Endothelial cell of umbilical vein (primary cell): ENCODE results near the gene KLHL26. TPM values are rescaled to one million over a fixed set of nuclear protein-coding genes. Genes with fewer than 3 reads are reported as not detected.

Experiments
- BruUV-seq: library from RNA; stranded (reverse); fragments of 400-500 nt; replicated peaks from 2 replicates; lab custom pipeline; 2021; lab: Mats Ljungman, UMichigan
- CTCF ChIA-PET: fragments of 300-600, 350-600 bp; sonication (Branson Sonifier 250); formaldehyde crosslinking; loops from one replicate; lab custom pipeline; 2021; ENCODE audit warnings: antibody characterized with exemption, inconsistent platforms; lab: Charles Lee
- POLR2A ChIA-PET: fragments of 300-600, 350-600 bp; sonication (Branson Sonifier 250); formaldehyde crosslinking; loops from one replicate; lab custom pipeline; 2021; ENCODE audit warnings: antibody characterized with exemption, inconsistent platforms; lab: Charles Lee
- DNase-seq: peaks from one replicate; pipeline ENCODE4 v3.0.0-alpha.2; 2011; ENCODE audit warnings: low read depth, low spot score
- FAIRE-seq: peaks from 2 replicates; lab custom pipeline; 2011; peaks lifted over from hg19 to GRCh38; lab: Jason Lieb, UNC
- H2AFZ ChIP-seq: 2 replicates; pipeline ENCODE4 v1.6.0; 2012; ENCODE audit warnings: low read depth, low read length, control low read depth, inconsistent platforms
- H3K27ac ChIP-seq: 2 replicates; pipeline ENCODE4 v1.5.1; 2011; ENCODE audit warnings: low read depth, mild to moderate bottlenecking, control low read depth, low read length, moderate library complexity; ENCODE audit not compliant: insufficient read depth
- H3K27me3 ChIP-seq, 2 experiments: 2 replicates each; pipeline versions ENCODE4 v1.6.0 to v1.6.1; 2011; ENCODE audit warnings: low read length in 2 of 2, mixed read lengths in 1 of 2; ENCODE audit not compliant: control insufficient read depth in 2 of 2, insufficient read depth in 2 of 2
- H3K36me3 ChIP-seq, 2 experiments: 2 replicates in 1 of 2; 3 replicates in 1 of 2; pipeline ENCODE4 v1.5.1; 2011; ENCODE audit warnings: low read length in 2 of 2, mild to moderate bottlenecking in 1 of 2, moderate library complexity in 1 of 2; ENCODE audit not compliant: control insufficient read depth in 2 of 2, insufficient read depth in 2 of 2; ENCODE audit errors: extremely low read depth in 1 of 2
- H3K4me1 ChIP-seq: 3 replicates; pipeline ENCODE4 v1.5.1; 2011; ENCODE audit warnings: mild to moderate bottlenecking, low read length; ENCODE audit not compliant: control insufficient read depth, insufficient read depth; ENCODE audit errors: extremely low read depth
- H3K4me2 ChIP-seq: 2 replicates; pipeline ENCODE4 v1.6.1; 2011; ENCODE audit warnings: low read length, control low read depth, mixed read lengths; ENCODE audit not compliant: insufficient read depth
- H3K4me3 ChIP-seq, 3 experiments: fragments of 200-600 bp in 1 of 3; sonication (generic), shearing (Covaris generic) in 1 of 3; replicated peaks in 1 of 3; 2 replicates each; pipeline ENCODE4 v1.5.1; 2011 to 2016; ENCODE audit warnings: control low read depth in 3 of 3, low read length in 3 of 3, mild to moderate bottlenecking in 2 of 3, inconsistent platforms in 1 of 3, low read depth in 1 of 3, moderate library complexity in 1 of 3; ENCODE audit not compliant: insufficient read depth in 1 of 3
- H3K79me2 ChIP-seq: 2 replicates; pipeline ENCODE4 v1.6.0; 2012; ENCODE audit warnings: low read length, inconsistent platforms; ENCODE audit not compliant: control insufficient read depth, insufficient read depth
- H3K9ac ChIP-seq: replicated peaks from 2 replicates; pipeline ENCODE3; 2011; ENCODE audit warnings: low read length, control low read depth; ENCODE audit not compliant: insufficient read depth; ENCODE audit errors: extremely low read depth
- H3K9me1 ChIP-seq: replicated peaks from 3 replicates; pipeline ENCODE4 v1.6.0; 2011; ENCODE audit warnings: mild to moderate bottlenecking, low read length; ENCODE audit not compliant: control insufficient read depth, insufficient read depth; ENCODE audit errors: extremely low read depth
- H3K9me3 ChIP-seq: replicated peaks from 2 replicates; pipeline ENCODE4 v1.5.1; 2012; ENCODE audit warnings: low read length, inconsistent platforms; ENCODE audit not compliant: control insufficient read depth, insufficient read depth
- H4K20me1 ChIP-seq: replicated peaks from 2 replicates; pipeline ENCODE3; 2011; ENCODE audit warnings: mild to moderate bottlenecking, low read length; ENCODE audit not compliant: control insufficient read depth, insufficient read depth; ENCODE audit errors: extremely low read depth
- EZH2 ChIP-seq: IDR thresholded peaks from 2 replicates; pipeline ENCODE4 v1.6.1; 2012; ENCODE audit warnings: borderline replicate concordance, low read depth, mild to moderate bottlenecking, moderate library complexity, low read length, inconsistent platforms; ENCODE audit not compliant: severe bottlenecking
- FOS ChIP-seq: IDR thresholded peaks from 2 replicates; pipeline ENCODE4 v1.6.1; 2011; ENCODE audit warnings: mild to moderate bottlenecking, low read length, moderate library complexity, borderline replicate concordance; ENCODE audit not compliant: insufficient read depth
- GATA2 ChIP-seq: IDR thresholded peaks from 2 replicates; pipeline ENCODE4 v1.7.0; 2011; ENCODE audit warnings: low read depth, mild to moderate bottlenecking, moderate library complexity, mixed read lengths, low read length; ENCODE audit not compliant: insufficient read length, insufficient read depth
- JUN ChIP-seq: IDR thresholded peaks from 2 replicates; pipeline ENCODE4 v1.6.1; 2011; ENCODE audit warnings: borderline replicate concordance, low read depth; ENCODE audit not compliant: insufficient read length, insufficient read depth
- MYC ChIP-seq: IDR thresholded peaks from one replicate; pipeline ENCODE4 v1.6.1; 2011; ENCODE audit warnings: mild to moderate bottlenecking, low read depth, low read length
- POLR2A ChIP-seq: IDR thresholded peaks from 2 replicates; pipeline ENCODE4 v1.6.1; 2012; ENCODE audit warnings: low read depth, mild to moderate bottlenecking, control low read depth, low read length
- dilution Hi-C: fragments of 300-500 bp; cut with MboI; formaldehyde crosslinking; loops from one replicate; pipeline ENCODE4 v1.15.0; 2019; ENCODE audit warnings: low sequenced_read_pairs; ENCODE audit not compliant: extremely low pct_ligation_motif_present
- intact Hi-C: fragments of 100-400 bp; cut with micrococcal nuclease; formaldehyde crosslinking; loops from one replicate; pipeline ENCODE4 v1.10.0; 2022
- polyA plus RNA-seq, 4 experiments: library from polyadenylated mRNA; depleted of rRNA in 3 of 4; stranded (reverse) in 3 of 4; unstranded in 1 of 4; fragments of >200 nt; gene quantifications; 2 replicates each; pipeline versions ENCODE4 v1.2.1 to v1.2.3, GENCODE V29; 2011 to 2012; ENCODE audit warnings: missing spikeins in 1 of 4
- total RNA-seq: library from RNA; stranded (reverse); gene quantifications from 2 replicates; pipeline ENCODE4 v1.2.3, GENCODE V29; 2021
- TF ChIP-seq, protein P1 (sequence below): IDR thresholded peaks from 2 replicates; pipeline ENCODE4 v1.6.1; 2011; ENCODE audit not compliant: insufficient read depth, insufficient read length

Gene KLHL26
- total and polyA plus RNA-seq, 2 donors (not counting 3 experiments of a cell fraction or from before 2014, with no cell fraction given): 2.4 to 6.2 TPM

DNA sequence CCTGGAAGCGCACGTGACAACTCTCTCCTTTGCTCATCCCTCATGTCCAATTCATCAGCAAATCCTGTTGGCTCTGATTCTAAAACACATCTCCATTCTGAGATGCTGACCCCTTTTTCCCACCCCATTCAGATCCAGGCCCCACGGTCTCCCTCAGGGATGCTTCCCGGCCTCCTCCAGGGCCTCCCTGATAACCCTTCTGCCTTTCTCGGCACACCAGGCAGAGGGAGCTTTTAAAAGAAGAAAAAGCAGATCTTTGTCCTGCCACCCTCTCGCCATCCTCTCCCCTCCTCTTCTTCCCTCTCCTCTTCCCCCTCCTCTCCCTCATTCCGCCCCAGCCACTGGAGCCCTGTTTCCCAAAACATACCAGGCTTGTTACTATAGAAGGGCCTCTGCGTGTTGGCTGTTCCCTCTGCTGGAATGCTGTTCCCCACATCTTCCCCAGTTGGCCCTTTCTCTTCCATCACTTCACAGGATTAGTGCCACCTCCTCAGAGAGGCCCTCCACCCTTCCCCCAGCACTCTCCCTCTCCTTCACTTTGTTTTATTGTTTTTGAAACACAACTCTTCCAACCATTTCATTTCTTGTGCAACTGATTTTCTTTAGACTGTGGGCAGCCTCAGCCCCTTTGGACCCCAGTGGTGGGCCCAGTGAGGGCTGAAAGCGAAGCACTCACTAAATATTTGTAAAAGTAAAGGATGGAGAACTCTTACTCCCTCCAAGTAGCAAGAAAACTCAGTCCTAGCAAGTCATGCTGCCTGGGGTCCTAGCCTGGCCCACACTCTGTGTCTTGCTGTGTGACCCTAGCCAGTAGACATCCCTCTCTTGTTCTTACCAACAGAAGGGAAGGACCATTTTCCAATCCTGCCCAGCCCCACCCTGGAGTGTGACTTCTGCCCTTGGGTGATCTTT, 27.8 kb upstream of the KLHL26 start:
- Histone ChIP-seq H3K9ac (no peak overlapping the region), H3K4me2 (no peak overlapping the region), H4K20me1 (no peaks in the 10 kb centered on the region), H3K79me2 (no peaks in the 10 kb centered on the region), H3K27ac (no peak overlapping the region), H3K9me1 (no peaks in the 10 kb centered on the region), H3K36me3 (no peaks in the 10 kb centered on the region), H3K9me3 (no peaks in the 10 kb centered on the region), H3K27me3 (peaks cover 77 to 87% of the 10 kb centered on the region in 2 experiments), H3K4me3 (no peak overlapping the region), H3K4me1 (peaks cover 16% of the 10 kb centered on the region), H2AFZ (no peak overlapping the region)
- ChIA-PET POLR2A (no interaction called here), CTCF (no interaction called here)
- no peak for TF ChIP-seq MYC
- no peak for TF ChIP-seq EZH2
- TF ChIP-seq POLR2A: no peak
- TF ChIP-seq FOS: no peak
- BruUV-seq: no TSS peak
- no peak for DNase-seq
- dilution Hi-C loops: no loop called here
- intact Hi-C loops: no loop called here
- no peak for FAIRE-seq

DNA sequence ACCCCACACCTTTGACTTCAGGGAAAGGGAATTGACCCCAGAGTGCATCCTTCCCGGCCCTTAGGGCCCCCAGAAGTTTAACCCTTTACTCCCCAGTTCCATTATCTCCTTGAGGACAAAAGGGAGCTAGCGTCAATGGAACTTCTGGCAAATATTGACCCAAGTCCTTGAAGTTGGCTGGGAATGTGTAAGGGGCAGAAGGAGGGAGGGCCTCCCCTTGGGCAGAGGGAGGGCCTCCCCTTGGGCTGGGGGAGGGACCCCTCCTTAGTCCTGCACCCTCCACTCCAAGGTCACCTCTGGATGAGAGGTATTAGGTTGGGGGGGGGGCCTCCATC, 27.1 kb upstream of the KLHL26 start:
- no TSS peak for BruUV-seq
- no peak overlapping the region for H2AFZ ChIP-seq
- no peaks in the 10 kb centered on the region for H3K79me2 ChIP-seq
- no peak overlapping the region for H3K4me2 ChIP-seq
- H3K4me3 ChIP-seq: no peak overlapping the region
- FAIRE-seq: no peak
- H3K4me1 ChIP-seq: peaks cover 16% of the 10 kb centered on the region
- H3K36me3 ChIP-seq: no peaks in the 10 kb centered on the region
- no peaks in the 10 kb centered on the region for H3K9me3 ChIP-seq
- H3K27me3 ChIP-seq: peaks cover 75 to 88% of the 10 kb centered on the region in 2 experiments
- no peak for DNase-seq
- no peak overlapping the region for H3K27ac ChIP-seq
- intact Hi-C loops: loop anchor here (1.0 kb wide), 1 partner anchor 27 kb away; no protein-coding TSS in a partner anchor
- ChIA-PET POLR2A (no interaction called here), CTCF (no interaction called here)
- no peaks in the 10 kb centered on the region for H3K9me1 ChIP-seq
- TF ChIP-seq GATA2 (no peak), JUN (no peak)
- TF ChIP-seq, protein P1, sequence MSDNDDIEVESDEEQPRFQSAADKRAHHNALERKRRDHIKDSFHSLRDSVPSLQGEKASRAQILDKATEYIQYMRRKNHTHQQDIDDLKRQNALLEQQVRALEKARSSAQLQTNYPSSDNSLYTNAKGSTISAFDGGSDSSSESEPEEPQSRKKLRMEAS: no peak
- dilution Hi-C loops: no loop called here
- no peak overlapping the region for H3K9ac ChIP-seq
- no peaks in the 10 kb centered on the region for H4K20me1 ChIP-seq
